ENCODE data around the gene TSPAN14. TPM values are rescaled to one million over a fixed set of nuclear protein-coding genes. Genes with fewer than 3 reads are reported as not detected.

Gene TSPAN14
- total and polyA plus RNA-seq, 4 donors: 19.8 to 82.5 (median 55.6) TPM

- Histone ChIP-seq H3K36me3 (ENCODE audit: control insufficient read depth, insufficient read depth, low read length) (no peaks in the 10 kb centered on the region), H3K27ac (ENCODE audit: low read depth, low read length) (no peak overlapping the region), H3K9me3 (ENCODE audit: control insufficient read depth, insufficient read depth, low read length) (no peaks in the 10 kb centered on the region), H3K4me1 (ENCODE audit: control insufficient read depth, insufficient read depth, low read length) (peaks cover 31% of the 10 kb centered on the region), H3K4me3 (ENCODE audit: low read depth, low read length) (no peak overlapping the region), H3K27me3 (ENCODE audit: control insufficient read depth, insufficient read depth, low read length) (no peaks in the 10 kb centered on the region)
- peak in 1 of 6 donors; percentile 55 for DNase-seq (ENCODE audit: low read depth in 4 of 6, low spot score in 6 of 6)
- no CpG with 5 or more reads among the region's 4 CpGs for WGBS (ENCODE audit: insufficient coverage)
These were observed 1.5 kb upstream of the TSPAN14 start for GRCh38 chr10:80452640-80453039.

- DNase-seq (ENCODE audit: low read depth in 4 of 6, low spot score in 6 of 6): no peak
- peak overlapping the region; percentile 51 for H3K4me3 ChIP-seq (ENCODE audit: low read depth, low read length)
- WGBS (ENCODE audit: insufficient coverage): 7% methylated on average over 16 of the region's 23 CpGs
These were observed 861 bp upstream of the TSPAN14 start for GRCh38 chr10:80453056-80453841.

GRCh38 chr10:80454513-80455460, 677 bp downstream of the TSPAN14 start:
- Histone ChIP-seq H3K4me1 (ENCODE audit: control insufficient read depth, insufficient read depth, low read length) (peaks cover 50% of the 10 kb centered on the region), H3K27ac (ENCODE audit: low read depth, low read length) (peak overlapping the region; percentile 82), H3K27me3 (ENCODE audit: control insufficient read depth, insufficient read depth, low read length) (no peaks in the 10 kb centered on the region), H3K9me3 (ENCODE audit: control insufficient read depth, insufficient read depth, low read length) (no peaks in the 10 kb centered on the region), H3K36me3 (ENCODE audit: control insufficient read depth, insufficient read depth, low read length) (no peaks in the 10 kb centered on the region), H3K4me3 (ENCODE audit: low read depth, low read length) (peak overlapping the region; percentile 76)
- WGBS (ENCODE audit: insufficient coverage): under 1% methylated on average over 76 of the region's 81 CpGs
- DNase-seq (ENCODE audit: low read depth in 4 of 6, low spot score in 6 of 6): peak in 2 of 6 donors; percentile 55 to 56

More at GRCh38 chr10:80453056-80453841, 861 bp upstream of the TSPAN14 start:
- no peaks in the 10 kb centered on the region for H3K9me3 ChIP-seq (ENCODE audit: control insufficient read depth, insufficient read depth, low read length)
- H3K4me1 ChIP-seq (ENCODE audit: control insufficient read depth, insufficient read depth, low read length): peaks cover 35% of the 10 kb centered on the region
- H3K36me3 ChIP-seq (ENCODE audit: control insufficient read depth, insufficient read depth, low read length): no peaks in the 10 kb centered on the region
- no peaks in the 10 kb centered on the region for H3K27me3 ChIP-seq (ENCODE audit: control insufficient read depth, insufficient read depth, low read length)
- peak overlapping the region; percentile 86 for H3K27ac ChIP-seq (ENCODE audit: low read depth, low read length)

- no peak for DNase-seq (ENCODE audit: low read depth in 4 of 6, low spot score in 6 of 6)
- Histone ChIP-seq H3K4me3 (ENCODE audit: low read depth, low read length) (peak overlapping the region; percentile 76), H3K36me3 (ENCODE audit: control insufficient read depth, insufficient read depth, low read length) (no peaks in the 10 kb centered on the region), H3K27me3 (ENCODE audit: control insufficient read depth, insufficient read depth, low read length) (no peaks in the 10 kb centered on the region), H3K9me3 (ENCODE audit: control insufficient read depth, insufficient read depth, low read length) (no peaks in the 10 kb centered on the region), H3K4me1 (ENCODE audit: control insufficient read depth, insufficient read depth, low read length) (peaks cover 54% of the 10 kb centered on the region), H3K27ac (ENCODE audit: low read depth, low read length) (peak overlapping the region; percentile 65)
- WGBS (ENCODE audit: insufficient coverage): 70% methylated on average over 12 of the region's 13 CpGs
These were observed 1.6 kb downstream of the TSPAN14 start for GRCh38 chr10:80455461-80456349.

- no peak for DNase-seq (ENCODE audit: low read depth in 4 of 6, low spot score in 6 of 6)
- Histone ChIP-seq H3K4me1 (ENCODE audit: control insufficient read depth, insufficient read depth, low read length) (peaks cover 66% of the 10 kb centered on the region), H3K27me3 (ENCODE audit: control insufficient read depth, insufficient read depth, low read length) (no peaks in the 10 kb centered on the region), H3K9me3 (ENCODE audit: control insufficient read depth, insufficient read depth, low read length) (no peaks in the 10 kb centered on the region), H3K4me3 (ENCODE audit: low read depth, low read length) (no peak overlapping the region), H3K36me3 (ENCODE audit: control insufficient read depth, insufficient read depth, low read length) (no peaks in the 10 kb centered on the region), H3K27ac (ENCODE audit: low read depth, low read length) (no peak overlapping the region)
- 92% methylated on average over 5 of the region's 8 CpGs for WGBS (ENCODE audit: insufficient coverage)
These were observed 3.6 kb downstream of the TSPAN14 start for GRCh38 chr10:80457554-80458262.

GRCh38 chr10:80458263-80458625, 4.1 kb downstream of the TSPAN14 start:
- 60% methylated on average over 1 of the region's 4 CpGs for WGBS (ENCODE audit: insufficient coverage)
- DNase-seq (ENCODE audit: low read depth in 4 of 6, low spot score in 6 of 6): no peak
- Histone ChIP-seq H3K4me1 (ENCODE audit: control insufficient read depth, insufficient read depth, low read length) (peaks cover 66% of the 10 kb centered on the region), H3K4me3 (ENCODE audit: low read depth, low read length) (no peak overlapping the region), H3K27ac (ENCODE audit: low read depth, low read length) (no peak overlapping the region), H3K9me3 (ENCODE audit: control insufficient read depth, insufficient read depth, low read length) (no peaks in the 10 kb centered on the region), H3K36me3 (ENCODE audit: control insufficient read depth, insufficient read depth, low read length) (no peaks in the 10 kb centered on the region), H3K27me3 (ENCODE audit: control insufficient read depth, insufficient read depth, low read length) (no peaks in the 10 kb centered on the region)

- no peak for DNase-seq (ENCODE audit: low read depth in 4 of 6, low spot score in 6 of 6)
- Histone ChIP-seq H3K4me1 (ENCODE audit: control insufficient read depth, insufficient read depth, low read length) (peaks cover 63% of the 10 kb centered on the region), H3K4me3 (ENCODE audit: low read depth, low read length) (no peak overlapping the region), H3K36me3 (ENCODE audit: control insufficient read depth, insufficient read depth, low read length) (no peaks in the 10 kb centered on the region), H3K27me3 (ENCODE audit: control insufficient read depth, insufficient read depth, low read length) (no peaks in the 10 kb centered on the region), H3K27ac (ENCODE audit: low read depth, low read length) (no peak overlapping the region), H3K9me3 (ENCODE audit: control insufficient read depth, insufficient read depth, low read length) (no peaks in the 10 kb centered on the region)
- WGBS (ENCODE audit: insufficient coverage): 76% methylated on average over 3 of the region's 6 CpGs
These were observed 4.5 kb downstream of the TSPAN14 start for GRCh38 chr10:80458638-80459037.

- no peaks in the 10 kb centered on the region for H3K9me3 ChIP-seq (ENCODE audit: control insufficient read depth, insufficient read depth, low read length)
- H3K36me3 ChIP-seq (ENCODE audit: control insufficient read depth, insufficient read depth, low read length): no peaks in the 10 kb centered on the region
- WGBS (ENCODE audit: insufficient coverage): 74% methylated on average over 9 of the region's 9 CpGs
- H3K4me3 ChIP-seq (ENCODE audit: low read depth, low read length): no peak overlapping the region
- H3K4me1 ChIP-seq (ENCODE audit: control insufficient read depth, insufficient read depth, low read length): peaks cover 68% of the 10 kb centered on the region
- DNase-seq (ENCODE audit: low read depth in 4 of 6, low spot score in 6 of 6): no peak
- no peaks in the 10 kb centered on the region for H3K27me3 ChIP-seq (ENCODE audit: control insufficient read depth, insufficient read depth, low read length)
- peak overlapping the region; percentile 16 for H3K27ac ChIP-seq (ENCODE audit: low read depth, low read length)
These were observed 5.1 kb downstream of the TSPAN14 start for GRCh38 chr10:80459047-80459865.
